ENCODE measurements around the gene SHPK. TPM values are rescaled to one million over a fixed set of nuclear protein-coding genes. Genes with fewer than 3 reads are reported as not detected.
"Not testable (repeated sequence)": the region's sequence is repeated elsewhere in the genome, so short reads cannot be mapped to it uniquely, and the experiment has no call there.

Gene SHPK
- polyA plus RNA-seq, 1 donor = 18.7 TPM

- no peak for DNase-seq
Observed at GRCh38 chr17:3590768-3591167, 45.3 kb downstream of the SHPK start.

GRCh38 chr17:3590231-3590630 lies 45.8 kb downstream of the SHPK start:
- no peak for DNase-seq

- DNase-seq = no peak
Observed at GRCh38 chr17:3589784-3590183, 46.3 kb downstream of the SHPK start.

GRCh38 chr17:3585826-3586225 lies 50.2 kb downstream of the SHPK start:
- DNase-seq = no peak

GRCh38 chr17:3583456-3583855 lies 52.6 kb downstream of the SHPK start:
- no peak for DNase-seq

GRCh38 chr17:3582915-3583314 lies 53.1 kb downstream of the SHPK start:
- no peak for DNase-seq

GRCh38 chr17:3578667-3579066 lies 57.4 kb downstream of the SHPK start:
- DNase-seq = not testable (repeated sequence)

GRCh38 chr17:3576970-3577369 lies 59.1 kb downstream of the SHPK start:
- DNase-seq = no peak

GRCh38 chr17:3575511-3575910 lies 60.5 kb downstream of the SHPK start:
- no peak for DNase-seq

- no peak for DNase-seq
Observed at GRCh38 chr17:3574231-3574630, 61.8 kb downstream of the SHPK start.

GRCh38 chr17:3573246-3574100 lies 62.6 kb downstream of the SHPK start:
- DNase-seq = no peak

- no peak for DNase-seq
Observed at GRCh38 chr17:3572231-3572630, 63.8 kb downstream of the SHPK start.

- DNase-seq = no peak
Observed at GRCh38 chr17:3571043-3571900, 64.8 kb downstream of the SHPK start.

GRCh38 chr17:3569534-3570137 lies 66.4 kb downstream of the SHPK start:
- no peak for DNase-seq

- DNase-seq = no peak
Observed at GRCh38 chr17:3566551-3566950, 69.5 kb downstream of the SHPK start.

- no peak for DNase-seq
Observed at GRCh38 chr17:3565143-3565542, 70.9 kb downstream of the SHPK start.

GRCh38 chr17:3564241-3564640 lies 71.8 kb downstream of the SHPK start:
- not testable (repeated sequence) for DNase-seq

GRCh38 chr17:3559270-3559645 lies 76.8 kb downstream of the SHPK start:
- no peak for DNase-seq

GRCh38 chr17:3558603-3559269 lies 77.3 kb downstream of the SHPK start:
- no peak for DNase-seq
